Motor neuron (in vitro differentiated cells): ENCODE results near the gene MUC5B. TPM values are rescaled to one million over a fixed set of nuclear protein-coding genes. Genes with fewer than 3 reads are reported as not detected.

Experiments used
- total RNA-seq, 8 experiments: library from RNA; unstranded; fragments of 300-600 nt; gene quantifications; 2 replicates each; pipeline versions ENCODE4 v1.2.3 to v1.2.4, GENCODE V29; 2022

Gene MUC5B
- total RNA-seq, 8 experiments from 2014 or later, result under 0.01 to 4.7 (median 0.85) TPM

Other genes starting within 250 kb of the MUC5B start
- gene MUC6, start 186.3 kb upstream of the MUC5B start, total RNA-seq, result 1 to 10 TPM in 3 of 8 experiments, under 1 TPM in 5; under 0.01 to 1.9 (median 0.82) TPM
- gene MUC2, start 148.2 kb upstream of the MUC5B start, total RNA-seq, result 1 to 10 TPM in 3 of 8 experiments, under 1 TPM in 4, not detected in 1; 0.05 to 2.3 (median 0.67) TPM
- under 1 TPM; under 0.01 to 0.57 (median 0.20) TPM for gene MUC5AC, start 65.1 kb upstream of the MUC5B start, total RNA-seq
- 10 to 100 TPM; 11.5 to 27.5 (median 21.1) TPM for gene TOLLIP, start 86.6 kb downstream of the MUC5B start, total RNA-seq
- gene BRSK2, start 166.9 kb downstream of the MUC5B start, total RNA-seq, result 10 to 100 TPM in 5 of 8 experiments, 1 to 10 TPM in 2, under 1 TPM in 1; 0.77 to 54.6 (median 25.1) TPM